Measurements from ENCODE around the gene TRIM26. TPM values are rescaled to one million over a fixed set of nuclear protein-coding genes. Genes with fewer than 3 reads are reported as not detected.

The TRIM26 gene
- total and polyA plus RNA-seq, 2 donors (not counting 3 experiments of a cell fraction or from before 2014, with no cell fraction given) = 30.4 to 34.5 TPM

DNA sequence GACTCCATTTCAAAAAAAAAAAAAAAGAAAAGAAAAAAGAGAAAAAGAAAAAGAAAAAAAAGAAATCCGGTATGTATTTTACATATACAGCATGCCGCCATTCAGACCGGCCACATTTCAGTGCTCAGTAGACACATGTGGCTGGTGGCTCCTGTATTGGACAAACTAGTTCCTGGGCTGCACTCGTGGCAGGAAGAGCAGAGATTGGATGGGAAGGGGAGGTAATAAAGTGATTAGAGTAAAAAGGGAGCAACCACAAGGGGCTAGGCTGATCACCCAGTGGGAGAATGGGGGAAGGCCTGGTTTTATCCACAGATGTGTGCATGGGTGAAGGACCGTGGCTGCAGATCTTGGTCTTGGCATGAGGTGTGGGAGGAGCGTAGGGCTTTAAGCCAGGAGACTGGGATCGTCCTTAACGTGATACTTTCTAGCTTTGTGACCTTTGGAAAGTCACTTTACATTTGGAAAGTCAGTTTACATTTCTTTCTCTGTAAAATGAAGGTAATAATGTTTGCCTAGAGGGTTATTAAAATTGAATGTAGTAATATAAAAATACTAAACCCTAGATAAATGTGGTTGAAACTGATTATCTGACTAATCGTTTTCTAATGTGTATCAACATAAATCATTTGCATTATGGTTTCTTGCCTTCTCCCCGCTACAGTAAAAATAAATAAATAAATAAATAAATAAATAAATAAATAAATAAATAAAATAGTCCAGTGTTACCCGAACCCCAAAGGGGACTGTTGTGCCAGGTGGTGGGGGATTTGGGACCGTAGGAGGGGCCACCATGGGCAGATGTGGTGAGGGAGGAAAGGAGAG lies 50.7 kb downstream of the TRIM26 start:
- intact Hi-C loops (cut with micrococcal nuclease) = no loop called here
- Histone ChIP-seq H3K4me2 (ENCODE audit: insufficient read depth, low read length) (no peak overlapping the region), H3K79me2 (ENCODE audit: control insufficient read depth, insufficient read depth, low read length) (no peaks in the 10 kb centered on the region), H3K36me3 (ENCODE audit: control insufficient read depth in 2 of 2, extremely low read depth in 1 of 2, insufficient read depth in 2 of 2, low read length in 2 of 2) (no peaks in the 10 kb centered on the region), H3K27ac (ENCODE audit: insufficient read depth, low read depth, low read length) (no peak overlapping the region), H3K9me3 (replicated peaks; ENCODE audit: control insufficient read depth, insufficient read depth, low read length) (no peaks in the 10 kb centered on the region), H3K9ac (replicated peaks; ENCODE audit: extremely low read depth, insufficient read depth, low read length) (no peak overlapping the region), H2AFZ (ENCODE audit: low read depth, low read length) (no peak overlapping the region), H3K4me3 (replicated peaks in 1 of 3; ENCODE audit: insufficient read depth in 1 of 3, low read depth in 1 of 3, low read length in 3 of 3) (no peak overlapping the region), H3K9me1 (replicated peaks; ENCODE audit: control insufficient read depth, extremely low read depth, insufficient read depth, low read length) (no peaks in the 10 kb centered on the region), H4K20me1 (replicated peaks; ENCODE audit: control insufficient read depth, extremely low read depth, insufficient read depth, low read length) (no peaks in the 10 kb centered on the region), H3K27me3 (ENCODE audit: control insufficient read depth in 2 of 2, insufficient read depth in 2 of 2, low read length in 2 of 2) (peaks cover 6 to 13% of the 10 kb centered on the region in 2 experiments), H3K4me1 (ENCODE audit: control insufficient read depth, extremely low read depth, insufficient read depth, low read length) (no peaks in the 10 kb centered on the region)
- DNase-seq (ENCODE audit: low read depth, low spot score) (no peak), FAIRE-seq (no peak)
- dilution Hi-C loops (cut with MboI; ENCODE audit: extremely low pct_ligation_motif_present, low sequenced_read_pairs) = no loop called here
- ChIA-PET CTCF (no interaction called here), POLR2A (no interaction called here)
- no TSS peak for BruUV-seq (replicated peaks)
- TF ChIP-seq MYC (IDR thresholded peaks at IDR 0.05; ENCODE audit: low read depth, low read length) (no peak), CTCF (IDR thresholded peaks at IDR 0.05; ENCODE audit: extremely low read depth in 1 of 2, insufficient read depth in 1 of 2, low read depth in 1 of 2, low read length in 2 of 2) (no peak), EZH2 (IDR thresholded peaks at IDR 0.05; ENCODE audit: borderline replicate concordance, low read depth, low read length, severe bottlenecking) (no peak), GATA2 (IDR thresholded peaks at IDR 0.05; ENCODE audit: insufficient read depth, insufficient read length, low read depth, low read length) (no peak), POLR2AphosphoS5 (IDR thresholded peaks at IDR 0.05; ENCODE audit: insufficient read depth, low read depth, low read length) (no peak), JUN (IDR thresholded peaks at IDR 0.05; ENCODE audit: borderline replicate concordance, insufficient read depth, insufficient read length, low read depth) (no peak), FOS (IDR thresholded peaks at IDR 0.05; ENCODE audit: borderline replicate concordance, insufficient read depth, low read length) (no peak), POLR2A (IDR thresholded peaks at IDR 0.05; ENCODE audit: low read depth, low read length) (no peak)
- TF ChIP-seq, protein P1, sequence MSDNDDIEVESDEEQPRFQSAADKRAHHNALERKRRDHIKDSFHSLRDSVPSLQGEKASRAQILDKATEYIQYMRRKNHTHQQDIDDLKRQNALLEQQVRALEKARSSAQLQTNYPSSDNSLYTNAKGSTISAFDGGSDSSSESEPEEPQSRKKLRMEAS (IDR thresholded peaks at IDR 0.05; ENCODE audit: insufficient read depth, insufficient read length) = no peak
